ENCODE measurements around the gene ALDH8A1. TPM values are rescaled to one million over a fixed set of nuclear protein-coding genes. Genes with fewer than 3 reads are reported as not detected.

Gene ALDH8A1
- total RNA-seq, 4 donors from 2014 or later = 1.2 to 21.8 (median 2.5) TPM

GRCh38 chr6:134921276-134921675, 28.6 kb downstream of the ALDH8A1 start:
- H3K27me3 ChIP-seq = no peaks in the 10 kb centered on the region
- ATAC-seq = no peak
- 84 to 100% methylated on average over 3 to 5 of the region's 5 CpGs for WGBS, 2 donors (ENCODE audit: low coverage in 1 of 2)
- H3K4me3 ChIP-seq = no peak overlapping the region
- H3K27ac ChIP-seq = no peak overlapping the region
- H3K36me3 ChIP-seq = peaks cover 0 to 7% of the 10 kb centered on the region in 2 donors
- no peak for TF ChIP-seq CTCF (IDR thresholded peaks at IDR 0.05)
- TF ChIP-seq EP300 (IDR thresholded peaks at IDR 0.05) = no peak
- TF ChIP-seq POLR2AphosphoS5 (IDR thresholded peaks at IDR 0.05) = no peak
- no peak for TF ChIP-seq POLR2A (IDR thresholded peaks at IDR 0.05)
- no peaks in the 10 kb centered on the region for H3K9me3 ChIP-seq
- H3K4me1 ChIP-seq = no peaks in the 10 kb centered on the region

GRCh38 chr6:134920422-134920821, 29.5 kb downstream of the ALDH8A1 start:
- Histone ChIP-seq H3K9me3 (no peaks in the 10 kb centered on the region), H3K36me3 (peaks cover 0 to 7% of the 10 kb centered on the region in 2 donors), H3K27ac (no peak overlapping the region), H3K4me3 (no peak overlapping the region), H3K27me3 (no peaks in the 10 kb centered on the region), H3K4me1 (no peaks in the 10 kb centered on the region)
- 37 to 67% methylated on average over 2 of the region's 2 CpGs for WGBS, 2 donors (ENCODE audit: low coverage in 1 of 2)
- no peak for ATAC-seq
- no peak for TF ChIP-seq EP300 (IDR thresholded peaks at IDR 0.05)
- TF ChIP-seq POLR2AphosphoS5 (IDR thresholded peaks at IDR 0.05) = no peak
- no peak for TF ChIP-seq POLR2A (IDR thresholded peaks at IDR 0.05)
- TF ChIP-seq CTCF (IDR thresholded peaks at IDR 0.05) = no peak

GRCh38 chr6:134918418-134918961, 31.4 kb downstream of the ALDH8A1 start:
- Histone ChIP-seq H3K4me3 (no peak overlapping the region), H3K9me3 (no peaks in the 10 kb centered on the region), H3K36me3 (peaks cover 0 to 7% of the 10 kb centered on the region in 2 donors), H3K27me3 (no peaks in the 10 kb centered on the region), H3K4me1 (no peaks in the 10 kb centered on the region), H3K27ac (no peak overlapping the region)
- WGBS, 2 donors (ENCODE audit: low coverage in 1 of 2) = 86 to 95% methylated on average over 6 to 15 of the region's 17 CpGs
- TF ChIP-seq POLR2AphosphoS5 (IDR thresholded peaks at IDR 0.05) (no peak), CTCF (IDR thresholded peaks at IDR 0.05) (no peak)
- no peak for ATAC-seq

GRCh38 chr6:134911547-134911946, 38.4 kb downstream of the ALDH8A1 start:
- no peak for TF ChIP-seq POLR2A (IDR thresholded peaks at IDR 0.05)
- no peak for TF ChIP-seq POLR2AphosphoS5 (IDR thresholded peaks at IDR 0.05)
- TF ChIP-seq CTCF (IDR thresholded peaks at IDR 0.05) = no peak
- TF ChIP-seq EP300 (IDR thresholded peaks at IDR 0.05) = no peak
- H3K4me3 ChIP-seq = no peak overlapping the region
- ATAC-seq = no peak
- H3K36me3 ChIP-seq = no peaks in the 10 kb centered on the region
- H3K27me3 ChIP-seq = no peaks in the 10 kb centered on the region
- H3K9me3 ChIP-seq = no peaks in the 10 kb centered on the region
- no peak overlapping the region for H3K27ac ChIP-seq
- peaks cover 5 to 25% (median 5%) of the 10 kb centered on the region in 3 donors for H3K4me1 ChIP-seq
- WGBS, 2 donors (ENCODE audit: low coverage in 1 of 2) = 100% methylated on average over 1 of the region's 1 CpG

GRCh38 chr6:134910593-134910935, 39.3 kb downstream of the ALDH8A1 start:
- H3K27ac ChIP-seq = peak overlapping the region in 2 of 4 donors; percentile 13 to 23
- ATAC-seq = no peak
- no peak for TF ChIP-seq EP300 (IDR thresholded peaks at IDR 0.05)
- no peak for TF ChIP-seq CTCF (IDR thresholded peaks at IDR 0.05)
- TF ChIP-seq POLR2AphosphoS5 (IDR thresholded peaks at IDR 0.05) = no peak
- no peak for TF ChIP-seq POLR2A (IDR thresholded peaks at IDR 0.05)
- no peaks in the 10 kb centered on the region for H3K27me3 ChIP-seq
- H3K36me3 ChIP-seq = no peaks in the 10 kb centered on the region
- H3K4me3 ChIP-seq = no peak overlapping the region
- WGBS, 2 donors (ENCODE audit: low coverage in 1 of 2) = 25 to 36% methylated on average over 1 of the region's 1 CpG
- peaks cover 5 to 25% (median 5%) of the 10 kb centered on the region in 3 donors for H3K4me1 ChIP-seq
- H3K9me3 ChIP-seq = no peaks in the 10 kb centered on the region
